DMS114 treated with DMSO at 0.1 percent for 48 hours (cell line): ENCODE measurements around the gene LHX1.

Experiments used
- DNase-seq: peaks from one replicate; lab custom pipeline; 2025; ENCODE audit not compliant: unreplicated experiment; lab: John Stamatoyannopoulos, UW

Gene LHX1

DNA sequence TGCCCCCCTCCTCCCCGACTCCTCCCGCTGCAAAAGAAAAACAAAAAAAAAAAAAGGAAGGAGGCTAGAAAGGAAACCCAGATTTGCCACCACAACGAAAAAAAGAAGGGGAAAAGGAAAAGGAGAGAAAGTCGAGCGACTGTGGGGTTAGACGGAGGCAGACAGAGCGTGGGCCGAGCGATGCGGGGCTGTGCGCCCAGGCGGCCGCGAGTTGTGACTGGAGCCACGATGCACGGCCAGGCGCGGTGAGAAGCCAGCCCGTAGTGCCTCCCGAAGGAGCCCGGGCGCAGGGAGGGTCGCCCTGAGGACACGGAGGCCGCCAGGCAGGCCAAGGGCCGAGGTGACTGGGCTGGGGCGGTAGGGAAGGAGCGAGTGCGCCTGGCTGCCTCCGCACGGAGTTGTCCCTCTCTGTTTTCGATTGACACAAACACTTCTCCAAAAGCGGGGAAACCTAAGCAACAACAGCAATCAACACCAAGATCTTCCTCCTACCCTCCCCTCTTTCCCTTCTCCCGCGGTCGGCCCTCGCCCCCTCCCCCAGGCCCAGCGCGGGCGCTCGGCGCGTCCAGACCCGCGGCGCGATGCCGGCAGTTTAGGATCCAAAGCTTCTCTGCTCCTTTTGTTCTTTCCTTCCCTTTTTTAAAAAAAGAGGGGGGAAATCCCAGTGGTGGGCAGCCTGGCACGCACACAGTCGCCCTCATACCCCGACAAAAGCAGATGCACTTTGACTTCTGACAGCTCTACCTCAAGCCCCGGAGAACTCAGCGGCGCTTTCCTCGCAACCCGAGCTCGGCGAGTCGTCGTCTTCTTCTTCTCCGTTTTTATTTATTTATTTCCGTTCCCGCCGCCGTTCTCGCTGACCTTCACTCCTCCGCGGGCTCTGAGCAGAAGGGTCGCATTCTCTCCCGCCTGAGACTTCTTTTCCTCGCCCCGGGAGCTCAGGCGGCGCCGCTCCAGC lies at the start of gene LHX1:
Gene LHX1, plus strand, starts transcription at position 475 of the 958 bp plus-strand sequence. CDS start 723 bp downstream, outside the sequence.
- no peak for DNase-seq

DNA sequence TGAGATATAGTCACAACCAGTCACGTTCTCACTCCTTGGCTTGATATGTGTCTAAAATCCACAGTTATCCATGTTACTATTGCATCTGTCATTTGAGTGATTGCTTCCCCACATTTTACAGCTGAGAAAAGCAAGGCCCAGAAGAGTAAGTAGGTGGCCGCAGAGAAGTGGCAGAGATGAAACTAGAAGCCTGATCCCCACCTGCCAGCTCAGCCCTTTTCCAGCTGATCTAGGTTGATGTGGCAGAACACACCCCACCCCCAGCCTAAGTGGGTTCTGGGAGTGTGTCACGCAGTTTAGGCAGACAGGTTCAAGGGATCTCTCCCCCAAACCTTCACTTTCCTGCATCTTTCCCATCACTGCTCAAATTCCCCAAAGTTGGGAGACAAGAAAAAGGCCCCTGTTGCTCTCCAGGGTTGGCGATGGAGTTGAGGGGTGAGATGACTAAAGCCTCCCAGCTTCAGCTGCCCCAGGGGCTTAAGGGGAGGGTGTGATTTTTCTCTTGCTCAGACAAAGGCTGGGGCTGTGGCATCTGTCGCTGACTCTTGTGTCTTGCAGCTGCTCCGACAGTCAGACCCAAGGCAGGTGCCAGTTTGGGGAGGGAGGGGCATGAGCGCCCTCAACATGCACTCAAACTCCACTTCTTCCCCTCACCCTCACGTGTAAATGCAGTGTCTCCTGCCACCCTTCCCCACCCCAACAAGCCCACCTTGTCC lies 48.9 kb upstream of the LHX1 start:
- no peak for DNase-seq

DNA sequence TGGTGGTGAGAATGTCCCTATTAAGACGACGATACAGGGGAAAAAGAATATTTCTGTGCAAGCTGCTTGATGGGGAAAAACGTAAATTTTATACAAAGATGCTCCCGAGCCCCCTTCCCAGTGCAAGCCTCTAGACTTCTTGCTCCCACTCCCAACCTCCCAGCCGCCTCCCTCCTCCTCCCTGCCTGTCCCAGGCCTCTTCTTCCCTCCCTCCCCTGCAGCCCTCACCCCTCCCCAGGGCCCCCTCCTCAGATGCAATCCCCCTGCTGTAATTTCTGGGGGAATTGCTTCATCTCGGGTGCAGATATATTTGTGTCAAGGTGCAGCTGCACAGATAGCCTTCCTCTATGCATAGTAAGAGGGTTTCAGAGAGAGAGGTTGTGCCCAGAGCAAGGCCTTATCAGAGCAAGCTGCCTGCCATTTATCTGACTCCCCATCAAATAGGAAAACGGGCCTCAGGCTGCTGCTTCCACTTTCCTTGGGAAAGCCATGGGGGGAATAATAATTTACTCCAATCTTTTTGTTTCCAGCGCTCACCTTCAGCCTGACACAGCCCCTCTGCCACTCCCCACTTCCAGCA lies 47.4 kb upstream of the LHX1 start:
- DNase-seq, result no peak

DNA sequence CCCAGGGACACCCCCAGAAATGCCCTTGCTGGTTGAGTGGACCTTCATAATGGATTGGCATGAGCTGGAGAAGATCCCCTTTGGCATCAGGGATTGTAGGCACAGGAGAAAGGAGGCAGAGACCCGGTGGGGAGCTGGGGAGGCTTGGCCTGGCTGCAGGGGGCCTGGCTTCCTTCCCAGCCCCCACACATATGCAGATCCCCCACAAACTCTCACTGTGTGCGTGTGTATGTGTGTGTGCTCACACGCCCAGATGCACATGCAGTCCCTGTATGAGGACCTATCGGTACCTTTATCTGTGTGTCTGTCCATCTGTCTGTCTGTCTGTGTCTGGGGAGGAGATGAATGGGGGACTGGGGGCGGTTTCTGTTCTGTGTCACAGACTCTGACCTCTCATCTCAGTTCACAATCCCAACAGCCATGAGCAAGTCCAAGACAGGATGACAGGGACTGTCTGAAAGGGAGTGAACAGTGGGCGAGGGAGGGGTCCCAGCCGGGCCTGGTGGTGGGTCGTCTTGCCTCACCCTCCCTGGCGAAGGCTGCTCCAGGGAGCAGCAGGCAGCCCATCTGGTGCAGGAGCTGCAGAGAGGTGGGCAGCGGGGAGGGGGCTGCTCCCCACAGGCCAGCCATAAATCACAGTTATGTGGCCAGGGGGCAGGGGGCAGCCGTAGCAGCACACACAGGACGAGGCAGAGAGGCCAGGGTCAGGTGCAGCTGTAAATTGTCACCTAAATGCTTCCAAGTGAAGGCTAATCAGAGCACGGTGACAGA lies 46.7 kb upstream of the LHX1 start:
- DNase-seq, result no peak

DNA sequence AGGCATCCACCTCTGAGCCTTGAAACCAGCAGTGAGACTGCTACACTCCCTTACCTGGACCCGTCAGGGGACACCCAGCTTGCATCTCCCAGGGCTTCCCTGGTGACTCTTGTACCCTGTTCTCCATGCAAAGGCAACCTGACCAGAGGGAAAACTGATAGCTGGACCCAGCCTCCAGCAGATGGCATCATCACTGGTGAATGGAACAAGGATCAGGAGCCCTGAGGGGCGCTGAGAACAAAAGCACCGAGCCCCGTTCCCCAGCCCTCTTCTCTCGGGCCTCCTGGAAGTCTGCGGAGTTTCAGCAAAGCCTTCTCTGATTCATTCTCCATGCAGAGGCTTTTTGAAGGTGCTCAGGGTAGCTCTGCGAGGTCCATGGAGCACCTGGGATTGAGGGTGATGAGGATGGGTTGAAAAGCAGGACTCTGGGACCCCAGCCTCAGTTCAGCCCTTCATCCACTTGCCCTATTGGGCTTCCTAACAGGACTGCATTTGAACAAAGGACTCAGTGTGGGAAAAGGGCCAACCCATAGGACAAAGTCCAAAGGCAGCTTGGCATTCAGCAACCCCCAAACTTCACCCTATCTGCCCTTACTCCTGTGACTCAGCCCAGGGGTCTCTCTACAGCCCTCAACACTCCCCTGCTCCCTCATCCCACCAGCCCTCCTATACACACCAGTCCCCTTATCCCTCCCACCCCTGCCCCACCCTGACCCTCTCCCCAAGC lies 45.0 kb upstream of the LHX1 start:
- no peak for DNase-seq

DNA sequence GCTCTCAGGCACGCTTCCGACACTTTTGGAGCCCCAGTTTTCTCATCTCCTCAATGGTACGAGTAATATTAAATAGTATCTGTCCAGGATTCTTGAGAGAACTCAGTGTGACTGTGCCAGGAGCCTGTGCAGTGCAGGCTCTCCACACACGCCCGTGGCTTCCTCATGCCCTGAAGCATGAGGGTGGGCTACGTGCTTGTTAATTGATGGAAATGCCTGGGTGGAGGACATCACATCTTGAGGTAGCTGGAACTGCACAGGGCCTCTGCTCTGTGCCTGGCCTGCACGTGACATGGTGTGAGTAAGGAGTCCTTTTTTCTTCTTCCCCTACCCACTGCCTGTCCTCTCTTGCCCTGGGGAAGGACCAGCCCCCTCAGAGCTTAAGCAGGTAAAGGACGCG lies 43.1 kb upstream of the LHX1 start:
- no peak for DNase-seq

DNA sequence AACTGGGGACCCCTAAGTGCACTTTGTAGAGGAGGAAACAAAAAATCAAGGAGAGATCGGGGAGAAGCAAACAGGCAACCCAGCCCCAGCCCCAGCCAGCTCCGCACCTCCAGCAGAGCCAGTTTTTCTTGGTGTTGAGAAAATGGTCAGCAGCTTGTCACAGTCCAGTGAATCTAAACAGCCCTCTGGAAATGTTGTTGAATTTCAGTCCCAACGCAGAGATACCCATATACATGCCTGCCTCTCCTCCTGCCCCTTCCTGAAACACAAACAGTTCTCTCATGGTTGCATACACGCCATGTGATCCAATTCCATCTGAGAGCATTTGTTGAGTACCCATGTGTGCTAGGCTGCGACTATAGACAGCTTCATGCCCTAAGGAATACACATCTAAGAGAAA lies 42.4 kb upstream of the LHX1 start:
- no peak for DNase-seq

DNA sequence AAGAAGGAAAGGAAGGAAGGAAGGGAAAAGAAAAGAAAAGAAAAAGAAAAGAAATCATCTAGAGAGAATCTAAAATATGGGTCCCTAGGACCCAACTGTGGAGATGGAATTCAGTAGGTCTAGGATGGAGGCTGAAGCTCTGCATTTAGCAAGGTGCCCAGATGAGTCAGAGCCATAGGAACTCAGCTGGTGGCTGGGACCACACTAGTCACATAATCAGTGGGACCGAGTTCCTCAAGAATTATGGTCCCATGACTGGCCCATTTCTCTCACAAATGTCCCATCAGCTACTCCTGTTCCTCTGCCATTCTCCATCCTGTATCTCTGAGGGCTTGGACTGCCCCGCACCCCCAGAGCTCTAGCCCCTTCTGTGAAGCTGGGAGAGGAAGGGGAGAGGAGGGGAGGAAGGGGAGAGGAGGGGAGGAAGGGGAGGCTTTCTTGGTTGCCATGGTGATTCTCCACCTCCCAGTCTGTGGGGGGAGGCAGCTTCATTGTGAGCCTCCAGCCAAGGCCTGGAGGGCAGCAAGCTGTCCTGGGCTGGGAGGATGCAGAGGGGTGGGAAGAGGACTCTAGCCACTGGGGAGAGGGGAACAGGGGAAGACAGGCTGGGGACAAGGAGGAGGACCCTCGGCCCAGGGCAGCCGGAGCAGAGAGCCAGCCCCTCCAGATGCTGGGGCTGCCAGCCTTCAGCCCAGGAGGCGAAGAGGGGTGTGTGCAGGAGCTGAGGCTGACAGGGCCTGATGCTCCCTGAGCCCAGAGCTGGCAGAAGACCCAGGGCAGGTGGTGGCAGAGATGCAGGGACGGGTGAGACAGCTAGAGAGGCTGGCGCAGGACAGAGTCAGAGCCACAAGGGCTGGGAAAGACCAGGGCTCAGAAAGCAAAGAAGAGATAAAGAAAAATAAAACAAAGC lies 37.8 kb upstream of the LHX1 start:
- no peak for DNase-seq

DNA sequence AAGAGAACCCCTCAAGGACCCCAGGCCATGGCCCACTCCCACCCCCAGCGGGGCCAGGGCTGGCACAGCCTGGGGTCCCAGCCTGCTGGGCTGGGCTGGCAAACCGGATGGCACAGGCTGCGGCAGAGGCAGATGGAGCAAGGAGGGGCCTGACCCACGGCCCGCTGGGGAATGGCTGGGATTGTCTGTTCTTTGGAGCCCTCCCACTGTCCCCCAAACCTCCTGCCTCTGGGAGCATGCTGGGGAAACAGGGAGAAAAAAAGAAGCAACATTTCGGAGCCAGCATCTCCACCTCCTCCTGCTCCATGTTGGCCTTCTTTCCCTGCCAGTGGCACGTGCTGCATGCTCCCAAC lies 37.1 kb upstream of the LHX1 start:
- no peak for DNase-seq

DNA sequence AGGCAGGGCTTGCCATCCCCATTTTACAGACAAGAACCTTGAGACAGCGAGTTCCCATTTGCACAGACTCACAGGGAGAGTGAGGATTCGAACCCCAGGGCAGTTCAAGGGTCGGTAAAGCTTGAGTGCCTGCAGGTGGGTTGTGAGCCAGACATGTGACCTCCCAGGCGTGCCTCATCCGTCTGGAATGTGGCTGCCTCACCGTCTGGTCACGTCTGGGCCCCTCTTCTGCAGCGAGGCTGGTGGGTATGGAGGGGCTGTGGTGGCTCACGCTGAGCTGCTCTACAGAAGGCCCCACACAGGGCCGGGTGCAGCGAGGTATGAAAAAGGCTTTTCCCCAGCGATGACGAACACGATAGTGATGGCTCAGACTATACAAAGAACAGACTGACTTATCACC lies 35.8 kb upstream of the LHX1 start:
- DNase-seq, result no peak

DNA sequence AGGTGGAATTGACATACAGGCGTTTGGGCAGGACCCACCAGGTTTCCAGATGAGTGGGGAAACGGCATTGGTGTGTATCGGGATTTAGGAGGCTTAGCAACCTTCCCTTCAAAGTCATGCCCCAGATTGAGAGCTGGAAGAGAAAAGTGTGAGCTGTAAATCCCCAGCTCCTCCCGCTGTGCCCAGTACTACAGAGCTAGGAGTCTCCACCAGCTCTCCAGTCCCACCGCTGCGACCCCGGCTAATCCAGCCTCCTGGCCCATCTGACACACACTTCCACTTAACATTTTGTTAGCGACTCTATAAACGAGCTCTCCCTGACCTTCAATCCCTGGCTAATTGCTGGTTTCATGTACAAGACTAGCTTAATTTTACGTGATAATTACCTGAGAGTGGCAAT lies 29.9 kb upstream of the LHX1 start:
- DNase-seq, result no peak

DNA sequence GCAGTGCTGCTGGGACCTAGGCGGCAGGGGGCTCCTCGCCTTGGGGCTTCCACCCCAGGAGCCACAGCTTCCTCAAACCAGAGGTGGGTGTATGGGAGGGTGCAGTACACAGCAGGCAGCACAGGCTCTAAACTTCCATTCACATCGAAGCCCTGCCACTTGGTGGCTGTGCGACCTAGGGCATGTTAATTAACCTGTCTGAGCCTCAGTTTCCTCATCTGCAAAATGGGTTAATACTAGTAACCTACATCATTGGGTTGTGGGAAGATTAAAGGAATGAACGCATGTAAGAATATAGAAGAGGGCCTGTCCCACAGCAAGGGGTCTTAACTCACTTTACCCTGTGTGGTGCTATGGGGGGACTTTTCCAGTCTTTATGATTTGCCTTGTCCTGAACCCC lies 26.8 kb upstream of the LHX1 start:
- DNase-seq, result no peak

DNA sequence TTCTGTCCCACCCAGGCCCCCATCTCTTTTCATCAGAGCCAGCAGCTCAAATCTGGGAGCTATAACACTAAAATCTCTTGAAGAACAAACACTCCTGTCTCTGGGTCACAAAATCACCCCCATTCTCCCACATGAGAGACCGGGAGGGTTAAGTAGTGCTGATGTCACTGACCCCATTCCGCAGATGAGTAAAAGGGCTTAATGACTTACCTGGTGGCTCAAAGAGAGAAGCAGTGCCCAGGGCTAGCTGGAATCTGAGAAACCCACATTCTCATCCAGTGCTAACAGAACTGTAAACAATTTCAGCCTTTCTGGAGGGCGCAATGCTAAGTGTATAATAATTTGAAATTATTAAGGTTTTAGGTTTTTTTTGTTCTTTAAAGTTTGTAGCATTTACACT lies 26.3 kb upstream of the LHX1 start:
- DNase-seq, result no peak

DNA sequence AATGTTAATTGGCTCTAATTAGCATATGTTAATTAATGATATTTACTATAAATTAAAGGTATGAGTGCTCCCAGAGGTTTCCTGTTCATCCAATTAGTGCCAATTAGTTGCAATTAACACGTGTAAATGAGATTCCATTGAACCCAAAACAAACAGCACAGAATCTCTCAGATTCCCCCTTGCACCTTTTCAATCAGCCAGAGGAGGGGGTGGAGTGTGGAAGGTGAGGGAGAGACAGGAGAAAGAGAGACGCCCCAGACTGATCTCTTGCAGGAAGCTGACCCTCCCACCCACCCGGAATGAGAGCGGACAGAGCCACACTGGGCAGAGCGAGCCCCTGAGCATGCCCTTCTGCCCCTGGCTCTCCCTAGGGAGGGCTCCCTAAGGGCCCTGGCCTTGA lies 24.1 kb upstream of the LHX1 start:
- no peak for DNase-seq

DNA sequence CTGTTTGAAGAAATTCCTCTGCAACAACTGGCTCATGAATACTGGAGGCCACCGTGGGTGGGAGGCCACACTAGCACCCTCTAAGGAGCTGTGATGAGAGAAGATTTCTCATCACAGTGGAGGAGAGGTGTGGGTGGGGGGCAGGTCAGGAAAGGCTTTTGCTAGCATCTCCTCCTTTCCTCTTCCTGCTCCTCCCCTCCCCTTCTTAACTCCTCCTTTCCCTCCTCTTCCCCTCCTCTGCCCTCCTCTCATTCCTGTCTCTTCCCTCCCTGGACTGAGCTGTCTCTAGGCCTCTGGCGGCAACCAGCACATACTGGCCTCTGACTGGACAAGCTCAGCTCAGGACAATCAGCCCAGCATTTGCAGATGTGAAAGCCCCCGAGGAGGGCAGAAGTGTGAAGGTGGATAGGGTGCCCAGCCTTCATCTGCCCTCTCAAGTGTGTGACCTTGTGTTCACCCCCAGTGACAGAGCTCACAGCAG lies 19.0 kb upstream of the LHX1 start:
- no peak for DNase-seq

DNA sequence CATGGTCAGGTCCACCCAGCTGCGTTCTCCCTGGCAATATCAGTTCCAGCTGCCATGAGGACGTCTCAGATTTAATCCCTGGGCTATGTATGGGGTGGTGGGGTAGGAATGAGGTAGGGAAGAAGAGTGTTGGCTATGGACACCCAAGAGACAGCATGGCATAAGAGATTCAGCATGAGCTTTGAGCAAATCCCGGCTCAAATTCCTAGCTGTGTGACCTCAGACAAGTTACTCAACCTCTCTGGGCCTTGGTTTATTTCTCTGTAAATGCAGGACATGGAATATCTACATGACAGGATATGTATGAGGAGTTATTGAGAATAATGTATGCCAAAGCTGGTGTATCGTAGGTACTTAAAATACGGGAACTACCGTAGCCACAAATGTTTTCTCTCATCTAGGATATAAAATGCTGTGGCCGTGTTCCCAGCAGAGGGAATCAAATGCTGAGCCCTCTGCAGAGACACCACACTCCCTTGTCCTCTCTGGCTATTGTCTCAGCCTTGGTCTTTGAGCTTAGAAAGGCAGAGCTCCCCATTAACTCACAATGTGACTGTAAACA lies 17.8 kb upstream of the LHX1 start:
- DNase-seq, result no peak

DNA sequence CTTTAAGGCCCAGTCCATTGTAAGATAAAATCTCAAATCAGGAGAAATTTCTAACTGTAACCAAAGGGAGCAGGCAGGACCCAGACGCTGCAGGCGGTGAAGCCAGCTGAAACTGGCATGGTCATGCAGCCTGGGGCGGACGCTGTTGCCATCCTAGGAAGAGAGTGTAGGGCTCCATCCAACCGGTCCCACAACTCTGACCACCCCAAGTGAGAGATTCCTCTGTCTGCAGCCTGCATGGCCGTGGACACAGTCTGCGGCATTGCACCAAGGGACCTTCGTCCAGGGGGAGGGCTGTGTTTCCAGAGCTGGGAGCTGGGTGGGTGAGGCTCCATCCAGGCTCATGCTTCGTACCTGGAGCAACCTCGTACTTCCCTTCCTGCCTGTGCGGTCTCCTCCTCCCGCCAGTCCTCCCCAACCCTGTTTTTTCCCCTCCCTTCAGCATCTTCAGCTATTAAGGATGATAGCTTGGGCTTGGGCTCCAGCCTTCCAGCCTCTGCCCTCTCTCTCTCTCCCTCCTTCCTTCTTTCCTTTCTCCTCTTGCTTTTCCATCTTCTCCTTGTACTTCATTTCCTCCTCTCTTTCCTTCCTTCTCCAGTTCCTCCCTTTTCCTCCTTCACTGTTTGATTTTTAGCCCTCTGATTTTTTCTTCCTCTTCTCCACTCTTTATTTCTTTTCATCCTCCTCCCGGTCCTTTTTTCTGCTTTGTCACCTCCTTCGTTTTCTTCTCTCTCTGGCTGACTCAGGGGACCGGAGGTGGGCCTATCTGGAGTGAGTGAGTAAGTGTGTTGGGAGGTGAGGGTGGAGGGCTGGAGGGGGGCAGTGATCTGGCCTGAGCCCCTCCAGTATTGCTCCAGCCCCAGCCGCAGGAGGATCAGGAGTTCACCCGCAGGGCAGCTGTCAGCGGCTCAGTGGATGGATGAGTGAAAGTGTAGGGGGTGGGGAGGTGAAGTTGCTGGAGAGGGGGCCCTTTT lies 17.0 kb upstream of the LHX1 start:
- DNase-seq, result no peak
